GM21526 (cell line): ENCODE results near the gene UBTF.

Source experiments
- ATAC-seq: cut with Tn5 transposase; IDR thresholded peaks from one replicate; pipeline ENCODE4 v1.9.1; 2021; ENCODE audit warnings: moderate library complexity; ENCODE audit not compliant: unreplicated experiment, low FRiP score

Gene UBTF

GRCh38 chr17:44199553-44200477, 19.7 kb downstream of the UBTF start, which contains the start of gene ATXN7L3:
Gene ATXN7L3, minus strand, starts transcription at chr17:44199884. Its CDS starts 1,814 bp downstream, at chr17:44198070.
- peak; percentile 54 for ATAC-seq

GRCh38 chr17:44198721-44199552, 20.5 kb downstream of the UBTF start:
- ATAC-seq, result peak; percentile 0

- ATAC-seq, result no peak
Measured at GRCh38 chr17:44197980-44198720, 21.3 kb downstream of the UBTF start.

- no peak for ATAC-seq
Measured at GRCh38 chr17:44197107-44197506, 22.4 kb downstream of the UBTF start.

- ATAC-seq, result no peak
Measured at GRCh38 chr17:44193326-44194084, 26.0 kb downstream of the UBTF start.

- no peak for ATAC-seq
Measured at GRCh38 chr17:44192750-44193149, 26.7 kb downstream of the UBTF start.

GRCh38 chr17:44191941-44192496, 27.5 kb downstream of the UBTF start:
- no peak for ATAC-seq

- no peak for ATAC-seq
Measured at GRCh38 chr17:44191369-44191768, 28.1 kb downstream of the UBTF start.

- ATAC-seq, result no peak
Measured at GRCh38 chr17:44190481-44190880, 29.0 kb downstream of the UBTF start.

- no peak for ATAC-seq
Measured at GRCh38 chr17:44188576-44189403, 30.7 kb downstream of the UBTF start.

- ATAC-seq, result peak; percentile 34
Measured at GRCh38 chr17:44187131-44187899, 32.2 kb downstream of the UBTF start.

- ATAC-seq, result peak; percentile 72
Measured at GRCh38 chr17:44186307-44187130, 33.0 kb downstream of the UBTF start, which contains the start of gene TMUB2. Gene TMUB2, plus strand, starts transcription at chr17:44186972. Its CDS starts 737 bp downstream, at chr17:44187709.

- ATAC-seq, result no peak
Measured at GRCh38 chr17:44184212-44184810, 35.2 kb downstream of the UBTF start.

- ATAC-seq, result no peak
Measured at GRCh38 chr17:44183024-44183423, 36.5 kb downstream of the UBTF start.

- no peak for ATAC-seq
Measured at GRCh38 chr17:44178133-44178532, 41.3 kb downstream of the UBTF start.

- no peak for ATAC-seq
Measured at GRCh38 chr17:44177640-44178039, 41.8 kb downstream of the UBTF start.
